Upper lobe of left lung (tissue), 6 donors: ENCODE data around the gene NUP153. TPM values are rescaled to one million over a fixed set of nuclear protein-coding genes. Genes with fewer than 3 reads are reported as not detected.
"Not testable (repeated sequence)": the region's sequence is repeated elsewhere in the genome, so short reads cannot be mapped to it uniquely, and the experiment has no call there.

Source experiments
- ATAC-seq, 2 donors: fragments of 200-7000 bp; cut with Tn5 transposase; one replicate each; pipeline ENCODE4 v1.9.1; 2022; ENCODE audit warnings: mild to moderate bottlenecking in 2 of 2, moderate library complexity in 2 of 2; ENCODE audit not compliant: low FRiP score in 2 of 2
- DNase-seq, 2 donors: peaks; one replicate each; pipeline ENCODE4 v3.0.0-alpha.2; 2019 to 2020
- H3K27ac ChIP-seq, 4 donors: fragments of 200-600 bp; sonication (generic); one replicate each; pipeline ENCODE4 v1.5.1; 2016 to 2019
- H3K27me3 ChIP-seq, 4 donors: fragments of 200-600 bp; sonication (generic); one replicate each; pipeline ENCODE4 v1.5.1; 2017 to 2019
- H3K36me3 ChIP-seq, 4 donors: fragments of 200-600 bp; sonication (generic); one replicate each; pipeline ENCODE4 v1.5.1; 2016 to 2019
- H3K4me1 ChIP-seq, 4 donors: fragments of 200-600 bp; sonication (generic); one replicate each; pipeline ENCODE4 v1.5.1; 2018 to 2019
- H3K4me3 ChIP-seq, 4 donors: fragments of 200-600 bp; sonication (generic); one replicate each; pipeline ENCODE4 v1.5.1; 2017 to 2019; ENCODE audit warnings: mild to moderate bottlenecking in 2 of 4, moderate library complexity in 1 of 4
- H3K9me3 ChIP-seq, 4 donors: fragments of 200-600 bp; sonication (generic); one replicate each; pipeline ENCODE4 v1.5.1; 2018 to 2019
- EP300 ChIP-seq, 4 donors: sonication (generic); formaldehyde crosslinking; IDR thresholded peaks; one replicate each; pipeline ENCODE4 v1.5.1; 2017; ENCODE audit warnings: antibody characterized with exemption in 4 of 4, control low read depth in 2 of 4
- POLR2A ChIP-seq, 4 donors: fragments of 450-650 bp; IDR thresholded peaks; one replicate each; pipeline ENCODE4 v1.5.1; 2016 to 2017; ENCODE audit warnings: antibody characterized with exemption in 4 of 4, mild to moderate bottlenecking in 2 of 4
- POLR2AphosphoS5 ChIP-seq, 2 donors: sonication (generic); formaldehyde crosslinking; IDR thresholded peaks; one replicate each; pipeline ENCODE4 v1.5.1; 2017; ENCODE audit warnings: antibody characterized with exemption in 2 of 2
- WGBS, 2 donors: methylation state at CpG; one replicate each; pipeline ENCODE4 v1.1.5; 2017 to 2018; 5-methylcytosine and 5-hydroxymethylcytosine counted together
- total RNA-seq, 6 donors: library from RNA; depleted of rRNA in 4 of 6; stranded (reverse); fragments of >200 nt in 4 of 6; gene quantifications; one replicate each; pipeline versions ENCODE4 v1.1.0 to v1.2.1, GENCODE V29; 2016 to 2021
- TF ChIP-seq, protein P1 (sequence below), 6 experiments: fragments of 450-650 bp in 4 of 6; fragments of 200-600 bp in 2 of 6; sonication (generic) in 2 of 6; IDR thresholded peaks; one replicate each; pipeline ENCODE4 v1.5.1; 2016 to 2019; ENCODE audit warnings: antibody characterized with exemption in 6 of 6
- donor health status: DM: no; HTN: no; CAD: no; lungs with moderate emphysema.
- donor health status: DM: no; HTN: yes; CAD: no; lungs with severe emphysema.

Gene NUP153
- total RNA-seq, 6 donors from 2014 or later, result 16.9 to 43.8 (median 29.0) TPM

GRCh38 chr6:17591287-17591686, 115.4 kb downstream of the NUP153 start:
- WGBS, 2 donors, result 43 to 56% methylated on average over 1 of the region's 1 CpG
- ATAC-seq, result peak in 1 of 2 donors; percentile 66

GRCh38 chr6:17589406-17590096, 117.2 kb downstream of the NUP153 start:
- peak in 1 of 2 donors; percentile 88 for ATAC-seq
- no peak overlapping the region for H3K27ac ChIP-seq
- H3K4me1 ChIP-seq, result peaks cover 0 to 10% (median 3%) of the 10 kb centered on the region in 4 donors
- DNase-seq, result peak in 1 of 2 donors; percentile 37
- no peaks in the 10 kb centered on the region for H3K36me3 ChIP-seq
- no peak for TF ChIP-seq POLR2A (IDR thresholded peaks at IDR 0.05)
- TF ChIP-seq, protein P1, sequence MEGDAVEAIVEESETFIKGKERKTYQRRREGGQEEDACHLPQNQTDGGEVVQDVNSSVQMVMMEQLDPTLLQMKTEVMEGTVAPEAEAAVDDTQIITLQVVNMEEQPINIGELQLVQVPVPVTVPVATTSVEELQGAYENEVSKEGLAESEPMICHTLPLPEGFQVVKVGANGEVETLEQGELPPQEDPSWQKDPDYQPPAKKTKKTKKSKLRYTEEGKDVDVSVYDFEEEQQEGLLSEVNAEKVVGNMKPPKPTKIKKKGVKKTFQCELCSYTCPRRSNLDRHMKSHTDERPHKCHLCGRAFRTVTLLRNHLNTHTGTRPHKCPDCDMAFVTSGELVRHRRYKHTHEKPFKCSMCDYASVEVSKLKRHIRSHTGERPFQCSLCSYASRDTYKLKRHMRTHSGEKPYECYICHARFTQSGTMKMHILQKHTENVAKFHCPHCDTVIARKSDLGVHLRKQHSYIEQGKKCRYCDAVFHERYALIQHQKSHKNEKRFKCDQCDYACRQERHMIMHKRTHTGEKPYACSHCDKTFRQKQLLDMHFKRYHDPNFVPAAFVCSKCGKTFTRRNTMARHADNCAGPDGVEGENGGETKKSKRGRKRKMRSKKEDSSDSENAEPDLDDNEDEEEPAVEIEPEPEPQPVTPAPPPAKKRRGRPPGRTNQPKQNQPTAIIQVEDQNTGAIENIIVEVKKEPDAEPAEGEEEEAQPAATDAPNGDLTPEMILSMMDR (IDR thresholded peaks at IDR 0.05), result peak in 1 of 6 experiments; percentile 10
- H3K4me3 ChIP-seq, result no peak overlapping the region
- no peaks in the 10 kb centered on the region for H3K27me3 ChIP-seq
- no peaks in the 10 kb centered on the region for H3K9me3 ChIP-seq
- 67 to 76% methylated on average over 5 of the region's 5 CpGs for WGBS, 2 donors

More at GRCh38 chr6:17591287-17591686, 115.4 kb downstream of the NUP153 start:
- no peak for DNase-seq
- Histone ChIP-seq H3K36me3 (no peaks in the 10 kb centered on the region), H3K27me3 (no peaks in the 10 kb centered on the region), H3K27ac (peak overlapping the region in 2 of 4 donors; percentile 15 to 66), H3K4me3 (no peak overlapping the region), H3K9me3 (no peaks in the 10 kb centered on the region), H3K4me1 (peaks cover 0 to under 1% (median 0%) of the 10 kb centered on the region in 4 donors)
- TF ChIP-seq POLR2A (IDR thresholded peaks at IDR 0.05), result no peak
- TF ChIP-seq, protein P1 (IDR thresholded peaks at IDR 0.05), result no peak
- no peak for TF ChIP-seq POLR2AphosphoS5 (IDR thresholded peaks at IDR 0.05)
- TF ChIP-seq EP300 (IDR thresholded peaks at IDR 0.05), result no peak

- no peaks in the 10 kb centered on the region for H3K27me3 ChIP-seq
- H3K4me1 ChIP-seq, result peaks cover 0 to 22% (median 8%) of the 10 kb centered on the region in 4 donors
- no peak overlapping the region for H3K27ac ChIP-seq
- no peaks in the 10 kb centered on the region for H3K9me3 ChIP-seq
- TF ChIP-seq POLR2A (IDR thresholded peaks at IDR 0.05) (no peak), POLR2AphosphoS5 (IDR thresholded peaks at IDR 0.05) (no peak), EP300 (IDR thresholded peaks at IDR 0.05) (no peak)
- TF ChIP-seq, protein P1 (IDR thresholded peaks at IDR 0.05), result no peak
- WGBS, 2 donors, result 92 to 96% methylated on average over 6 of the region's 6 CpGs
- no peak for DNase-seq
- H3K36me3 ChIP-seq, result no peaks in the 10 kb centered on the region
- H3K4me3 ChIP-seq, result no peak overlapping the region
- no peak for ATAC-seq
Measured at GRCh38 chr6:17588011-17588410, 118.7 kb downstream of the NUP153 start.

- WGBS, 2 donors, result 91 to 95% methylated on average over 13 of the region's 13 CpGs
- H3K36me3 ChIP-seq, H3K4me3 ChIP-seq, ATAC-seq, H3K27ac ChIP-seq, H3K27me3 ChIP-seq, DNase-seq, H3K9me3 ChIP-seq: not testable (repeated sequence)
- peaks cover 0 to 22% (median 8%) of the 10 kb centered on the region in 4 donors for H3K4me1 ChIP-seq
Measured at GRCh38 chr6:17586623-17587022, 120.1 kb downstream of the NUP153 start.

DNA sequence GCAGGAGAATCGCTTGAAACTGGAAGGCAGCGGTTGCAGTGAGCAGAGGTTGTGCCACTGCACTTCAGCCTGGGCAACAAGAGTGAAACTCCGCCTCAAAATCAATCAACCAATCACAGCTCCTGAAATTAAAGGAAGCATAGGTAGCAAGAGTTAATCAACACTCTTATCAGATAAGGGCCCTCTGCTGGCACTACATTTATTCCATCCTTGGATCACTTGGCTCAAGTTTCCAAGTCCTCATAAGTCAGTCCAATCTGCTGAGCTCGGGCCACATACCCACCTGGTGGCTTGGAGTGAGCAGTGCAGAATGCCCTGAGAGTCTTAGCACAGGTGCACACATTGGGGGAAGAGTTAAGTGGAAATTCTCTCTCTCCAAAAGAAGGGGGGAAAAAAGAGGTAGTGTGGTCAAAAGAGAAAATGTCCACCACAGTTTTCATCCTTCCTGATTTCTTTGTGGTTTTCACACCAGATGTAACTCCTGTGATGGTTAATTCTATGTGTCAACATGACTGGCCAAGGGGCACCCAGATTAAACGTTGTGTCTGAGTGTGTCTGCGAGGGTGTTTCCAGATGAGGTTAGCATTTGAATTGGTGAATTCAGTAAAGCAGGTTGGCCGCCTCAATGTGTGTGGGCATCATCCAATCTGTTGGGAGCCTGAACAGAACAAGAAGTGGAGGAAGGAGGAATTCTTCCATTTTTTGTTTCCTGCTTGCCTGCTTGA, 120.8 kb downstream of the NUP153 start:
- no peaks in the 10 kb centered on the region for H3K9me3 ChIP-seq
- 57 to 60% methylated on average over 6 to 7 of the region's 7 CpGs for WGBS, 2 donors
- ATAC-seq (peak; percentile 28 to 80), DNase-seq (peak in 1 of 2 donors; percentile 61)
- no peaks in the 10 kb centered on the region for H3K36me3 ChIP-seq
- H3K4me3 ChIP-seq, result no peak overlapping the region
- no peaks in the 10 kb centered on the region for H3K27me3 ChIP-seq
- H3K27ac ChIP-seq, result no peak overlapping the region
- peaks cover 0 to 23% (median 8%) of the 10 kb centered on the region in 4 donors for H3K4me1 ChIP-seq
- TF ChIP-seq, protein P1 (IDR thresholded peaks at IDR 0.05), result peak in 4 of 6 experiments; percentile 18 to 65 (median 38)
- no peak for TF ChIP-seq POLR2A (IDR thresholded peaks at IDR 0.05)
- no peak for TF ChIP-seq POLR2AphosphoS5 (IDR thresholded peaks at IDR 0.05)
- no peak for TF ChIP-seq EP300 (IDR thresholded peaks at IDR 0.05)
